Retinal pigment epithelial cell (primary cell): ENCODE results near the gene TBC1D21.

ENCODE experiments used
- DNase-seq: peaks from one replicate; pipeline ENCODE4 v3.0.0-alpha.2; 2010; ENCODE audit warnings: low read depth
- H3K4me3 ChIP-seq: 2 replicates; pipeline ENCODE4 v1.5.1; 2011; ENCODE audit warnings: mild to moderate bottlenecking, low read length, control low read depth, moderate library complexity
- CTCF ChIP-seq: conservative IDR thresholded peaks from 2 replicates; pipeline ENCODE4 v1.5.1; 2011; ENCODE audit warnings: low read depth, low read length, control low read depth, inconsistent platforms

Gene TBC1D21

DNA sequence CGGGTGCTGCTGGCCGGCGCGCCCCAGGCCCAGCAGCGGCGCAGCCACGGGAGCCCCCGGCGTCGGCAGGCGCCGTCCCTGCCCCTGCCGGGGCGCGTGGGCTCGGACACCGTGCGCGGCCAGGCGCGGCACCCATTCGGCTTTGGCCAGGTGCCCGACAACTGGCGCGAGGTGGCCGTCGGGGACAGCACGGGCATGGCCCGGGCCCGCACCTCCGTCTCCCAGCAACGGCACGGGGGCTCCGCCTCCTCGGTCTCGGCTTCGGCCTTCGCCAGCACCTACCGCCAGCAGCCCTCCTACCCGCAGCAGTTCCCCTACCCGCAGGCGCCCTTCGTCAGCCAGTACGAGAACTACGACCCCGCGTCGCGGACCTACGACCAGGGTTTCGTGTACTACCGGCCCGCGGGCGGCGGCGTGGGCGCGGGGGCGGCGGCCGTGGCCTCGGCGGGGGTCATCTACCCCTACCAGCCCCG is 53.7 kb downstream of the TBC1D21 start:
- no peak for TF ChIP-seq CTCF
- H3K4me3 ChIP-seq: peak overlapping the region; percentile 83
- no peak for DNase-seq

- peak; percentile 67 for TF ChIP-seq CTCF
- H3K4me3 ChIP-seq: peak overlapping the region; percentile 83
- DNase-seq: no peak
Observed at GRCh38 chr15:73927476-73928240, 54.3 kb downstream of the TBC1D21 start.

DNA sequence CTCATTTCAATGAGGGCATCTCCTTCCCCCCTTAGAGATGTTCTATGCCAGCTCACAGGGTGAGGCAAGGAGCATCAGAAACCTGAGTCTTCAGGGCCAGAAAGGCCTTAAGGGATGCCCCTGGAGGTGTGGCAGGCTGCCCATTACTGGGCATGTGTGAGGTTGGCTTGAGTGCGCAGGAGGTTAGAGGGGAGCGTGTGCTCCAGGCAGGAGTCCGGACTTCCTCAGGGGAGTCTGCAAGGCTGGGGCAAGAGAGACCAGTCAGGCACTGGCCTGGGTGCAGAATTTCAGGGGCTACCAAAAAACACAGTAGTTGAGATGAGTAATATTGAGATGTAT is 54.8 kb downstream of the TBC1D21 start:
- no peak for TF ChIP-seq CTCF
- no peak for DNase-seq
- H3K4me3 ChIP-seq: peak overlapping the region; percentile 83

GRCh38 chr15:73928971-73929627 is 55.7 kb downstream of the TBC1D21 start:
- DNase-seq: no peak
- H3K4me3 ChIP-seq: peak overlapping the region; percentile 83
- no peak for TF ChIP-seq CTCF

DNA sequence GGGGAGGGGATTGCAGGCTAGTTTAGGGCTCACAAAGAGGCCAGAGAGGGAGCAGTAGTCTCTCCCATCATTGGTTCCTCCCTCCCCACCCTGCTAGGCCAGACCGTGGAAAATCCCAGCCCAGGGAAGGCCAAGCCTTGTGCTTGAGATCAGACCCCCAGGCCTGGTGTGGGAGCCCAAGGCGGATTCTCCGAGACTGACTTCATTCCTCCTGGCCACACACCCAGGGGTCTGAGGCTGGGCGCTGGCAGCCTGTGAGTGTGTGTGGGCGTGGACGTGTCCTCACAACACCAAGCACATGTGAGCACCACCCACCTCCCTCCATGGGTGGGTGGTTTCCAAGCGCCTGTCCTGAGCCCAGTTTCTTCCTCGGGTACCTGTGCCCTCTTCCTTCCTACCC is 57.0 kb downstream of the TBC1D21 start:
- TF ChIP-seq CTCF: no peak
- no peak for DNase-seq
- H3K4me3 ChIP-seq: peak overlapping the region; percentile 12

GRCh38 chr15:73930790-73931281 is 57.5 kb downstream of the TBC1D21 start:
- DNase-seq: no peak
- no peak overlapping the region for H3K4me3 ChIP-seq
- no peak for TF ChIP-seq CTCF

GRCh38 chr15:73931441-73931840 is 58.1 kb downstream of the TBC1D21 start:
- H3K4me3 ChIP-seq: no peak overlapping the region
- TF ChIP-seq CTCF: no peak

More at GRCh38 chr15:73931441-73931840, 58.1 kb downstream of the TBC1D21 start:
- DNase-seq: no peak
